HG02981 (cell line): Measurements from ENCODE around the gene PDLIM5.
"Not testable (repeated sequence)": the region's sequence is repeated elsewhere in the genome, so short reads cannot be mapped to it uniquely, and the experiment has no call there.

Experiments used
- ATAC-seq: cut with Tn5 transposase; IDR thresholded peaks from one replicate; pipeline ENCODE4 v1.9.1; 2021; ENCODE audit warnings: mild to moderate bottlenecking, moderate library complexity; ENCODE audit not compliant: unreplicated experiment

The PDLIM5 gene

DNA sequence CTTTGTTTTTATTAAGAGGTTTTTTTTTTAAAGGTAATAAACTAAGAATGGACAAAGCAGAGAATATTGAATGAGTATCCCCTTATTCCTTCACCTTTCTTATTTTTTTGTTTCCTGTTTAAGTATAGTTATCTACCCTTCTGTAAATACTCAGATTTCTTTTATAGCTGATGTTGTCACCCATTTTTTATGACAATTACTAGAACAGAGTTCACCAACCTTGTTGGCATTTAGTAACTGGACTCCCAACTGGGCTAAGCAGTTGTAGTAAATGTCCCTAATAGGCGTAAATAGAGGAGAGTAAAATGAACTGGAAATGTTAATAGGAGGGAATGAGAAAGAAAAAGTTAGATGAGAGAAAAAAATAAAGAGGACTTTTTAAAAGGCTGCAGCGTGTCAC is 9.8 kb downstream of the PDLIM5 start:
- no peak for ATAC-seq

- no peak for ATAC-seq
These were observed 10.8 kb downstream of the PDLIM5 start for GRCh38 chr4:94462572-94462971.

GRCh38 chr4:94463771-94464170 is 12.0 kb downstream of the PDLIM5 start:
- no peak for ATAC-seq

GRCh38 chr4:94466371-94466770 is 14.6 kb downstream of the PDLIM5 start:
- no peak for ATAC-seq

DNA sequence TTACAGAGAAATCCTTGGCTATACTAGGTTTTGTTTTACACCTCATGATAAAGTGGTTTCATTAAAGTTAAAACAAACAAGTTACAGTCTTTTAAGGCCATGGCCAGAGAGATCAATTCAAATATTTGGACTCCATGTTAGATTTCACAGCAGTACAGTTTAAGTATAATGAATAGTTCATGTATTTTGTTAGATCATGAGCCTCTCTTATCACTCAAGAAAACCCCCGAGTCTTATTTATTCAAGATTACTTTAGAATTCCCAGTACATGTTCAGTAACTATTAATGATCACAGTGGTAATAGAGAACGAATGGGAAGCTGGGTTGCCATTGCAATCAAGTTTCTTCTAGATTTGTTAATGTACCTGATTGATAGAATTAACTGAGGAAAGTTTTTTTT is 15.2 kb downstream of the PDLIM5 start:
- ATAC-seq = no peak

- no peak for ATAC-seq
These were observed 16.5 kb downstream of the PDLIM5 start for GRCh38 chr4:94468093-94468769.

- ATAC-seq = no peak
These were observed 17.6 kb downstream of the PDLIM5 start for GRCh38 chr4:94469221-94469784.

DNA sequence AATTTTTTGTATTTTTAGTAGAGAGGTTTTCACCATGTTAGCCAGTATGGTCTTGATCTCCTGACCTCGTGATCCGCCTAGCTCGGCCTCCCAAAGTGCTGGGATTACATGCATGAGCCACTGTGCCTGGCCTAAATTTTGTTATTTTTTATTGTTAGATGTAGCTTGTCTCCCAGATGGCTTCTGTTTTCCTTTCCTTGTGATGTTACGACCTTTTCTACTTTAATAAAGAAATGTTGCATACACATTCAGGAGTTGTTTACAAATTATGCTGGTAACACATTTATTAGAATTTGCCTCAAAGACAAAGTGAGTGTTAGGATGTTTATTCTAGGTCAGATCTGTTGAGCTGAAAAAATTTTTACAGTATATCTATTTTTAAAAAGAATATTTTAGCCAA is 18.4 kb downstream of the PDLIM5 start:
- ATAC-seq = no peak

GRCh38 chr4:94470782-94471181 is 19.0 kb downstream of the PDLIM5 start:
- not testable (repeated sequence) for ATAC-seq

DNA sequence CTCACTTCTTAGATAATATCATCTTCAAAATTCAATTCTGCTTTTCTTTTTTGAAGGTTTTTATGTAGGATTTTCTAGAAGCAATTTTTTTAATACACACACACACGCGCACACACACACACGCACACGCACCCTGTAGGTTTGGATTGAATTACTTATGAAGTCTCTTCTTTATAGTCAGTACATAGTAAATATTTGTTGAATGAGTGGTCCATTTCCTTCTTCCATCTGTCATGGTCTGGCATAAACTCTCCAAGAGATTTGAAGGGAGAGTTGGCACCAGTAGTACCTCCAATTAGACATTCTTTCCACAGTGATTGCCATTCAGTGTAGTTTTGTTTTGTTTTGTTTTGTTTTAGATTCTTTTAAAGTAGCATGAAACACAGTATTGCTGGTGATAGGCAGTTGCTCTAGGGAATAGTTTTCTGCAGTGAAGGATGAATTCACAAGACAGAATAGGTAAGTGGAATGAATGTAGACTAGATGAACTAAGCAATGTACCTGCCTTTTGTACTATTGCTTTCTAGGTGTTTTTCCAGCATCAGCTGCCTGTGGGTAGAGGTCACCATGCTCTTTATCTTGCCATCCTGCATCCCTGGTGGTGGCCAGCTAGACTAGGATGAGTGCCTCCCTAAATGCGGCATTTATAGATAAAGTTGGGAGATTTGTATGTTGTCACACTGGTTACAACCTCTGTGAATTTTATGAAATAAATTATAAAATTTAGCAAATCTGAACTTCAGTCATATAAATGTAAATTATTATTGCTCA is 20.5 kb downstream of the PDLIM5 start:
- no peak for ATAC-seq

DNA sequence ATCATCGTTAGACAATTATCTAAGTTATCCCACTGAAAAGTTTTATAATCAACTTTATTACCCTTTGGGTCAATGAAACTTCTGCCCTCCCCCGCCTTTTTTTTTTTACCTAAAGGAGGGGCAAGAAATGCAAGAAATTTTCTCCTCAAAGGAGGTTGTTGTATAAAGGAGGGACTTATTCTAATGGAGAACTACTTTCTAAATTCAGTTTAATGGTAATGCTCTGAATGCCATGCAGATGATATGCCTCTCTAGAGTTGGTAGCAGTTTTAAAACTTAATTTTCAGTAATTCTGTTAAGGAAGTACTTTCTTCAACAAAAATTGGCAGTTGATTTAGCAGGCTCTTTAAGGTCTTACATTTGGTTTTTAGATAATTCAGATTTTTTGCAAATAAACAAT is 23.3 kb downstream of the PDLIM5 start:
- no peak for ATAC-seq

GRCh38 chr4:94475794-94476193 is 24.1 kb downstream of the PDLIM5 start:
- ATAC-seq = no peak

DNA sequence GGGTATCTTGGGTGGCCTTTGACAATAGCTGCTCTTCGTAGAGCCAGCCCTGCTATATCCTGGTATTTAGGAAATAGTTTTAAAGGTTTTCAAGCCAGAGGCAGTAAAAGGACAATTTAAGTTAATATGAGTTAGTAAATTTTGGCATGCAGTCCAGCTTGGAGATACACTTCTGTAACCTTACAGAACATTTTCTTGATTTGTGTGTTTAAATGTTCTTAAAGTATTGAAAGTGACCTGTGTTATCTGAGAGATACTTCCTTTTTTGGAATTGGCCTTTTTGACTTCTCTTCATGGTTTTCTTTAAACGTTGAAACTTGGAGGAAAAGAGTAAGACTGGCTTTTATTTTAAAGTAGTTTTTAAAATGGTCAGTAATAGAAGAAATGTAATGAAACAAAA is 25.5 kb downstream of the PDLIM5 start:
- no peak for ATAC-seq

GRCh38 chr4:94478805-94479204 is 27.1 kb downstream of the PDLIM5 start:
- ATAC-seq = not testable (repeated sequence)

DNA sequence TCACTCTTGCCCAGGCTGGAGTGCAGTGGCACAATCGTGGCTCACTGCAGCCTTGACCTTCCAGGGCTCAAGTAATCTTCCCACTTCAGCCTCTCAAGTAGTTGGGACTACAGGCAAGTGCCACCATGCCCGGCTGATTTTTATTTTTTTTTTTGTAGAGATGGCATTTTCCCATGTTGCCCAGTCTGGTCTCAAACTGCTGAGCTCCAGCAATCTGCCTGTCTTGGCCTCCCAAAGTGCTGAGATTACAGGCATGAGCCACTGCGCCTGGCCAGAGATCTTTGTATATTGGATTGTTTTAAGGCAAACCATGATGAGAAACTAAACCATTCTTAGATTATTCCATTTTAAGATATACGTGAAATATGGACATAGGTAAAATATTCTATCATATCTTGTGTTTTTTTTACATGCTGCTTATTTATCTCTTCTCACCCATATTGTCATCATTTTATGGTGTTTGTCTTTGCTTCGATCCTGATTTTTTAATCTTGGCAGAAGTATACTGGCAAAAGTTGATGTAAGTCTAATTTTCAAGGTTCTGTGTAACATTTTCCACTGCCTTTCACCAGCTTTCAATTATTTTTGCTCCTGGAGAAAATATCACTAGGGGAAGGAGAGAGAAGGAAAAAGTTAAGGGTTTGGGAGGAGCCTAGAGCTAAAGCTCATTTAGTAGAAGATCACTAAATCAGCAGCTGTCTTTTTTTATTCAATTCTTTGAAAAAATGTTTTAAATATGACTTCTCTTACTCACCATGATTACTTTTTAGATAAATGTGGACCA is 27.8 kb downstream of the PDLIM5 start:
- ATAC-seq = no peak

GRCh38 chr4:94480362-94480951 is 28.7 kb downstream of the PDLIM5 start:
- no peak for ATAC-seq

GRCh38 chr4:94483895-94484294 is 32.2 kb downstream of the PDLIM5 start:
- no peak for ATAC-seq

DNA sequence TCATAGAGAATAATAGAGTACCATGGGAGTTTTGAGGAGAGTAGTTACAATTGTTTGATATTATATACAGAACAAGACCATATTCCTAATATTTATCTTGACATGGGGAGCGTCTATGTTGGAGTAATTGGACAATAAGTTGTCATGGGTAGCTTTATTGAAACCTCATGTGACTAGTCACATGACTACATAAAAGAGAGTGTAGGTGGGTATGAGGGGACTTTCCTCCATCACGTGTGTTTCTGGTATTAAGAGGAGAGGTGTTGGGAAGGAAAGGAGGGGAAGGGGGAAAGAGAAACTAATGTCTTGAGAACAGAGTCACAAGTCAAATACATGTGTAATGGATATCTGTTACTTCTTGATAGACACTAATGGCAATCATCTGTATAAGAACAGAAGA is 33.1 kb downstream of the PDLIM5 start:
- ATAC-seq = no peak

DNA sequence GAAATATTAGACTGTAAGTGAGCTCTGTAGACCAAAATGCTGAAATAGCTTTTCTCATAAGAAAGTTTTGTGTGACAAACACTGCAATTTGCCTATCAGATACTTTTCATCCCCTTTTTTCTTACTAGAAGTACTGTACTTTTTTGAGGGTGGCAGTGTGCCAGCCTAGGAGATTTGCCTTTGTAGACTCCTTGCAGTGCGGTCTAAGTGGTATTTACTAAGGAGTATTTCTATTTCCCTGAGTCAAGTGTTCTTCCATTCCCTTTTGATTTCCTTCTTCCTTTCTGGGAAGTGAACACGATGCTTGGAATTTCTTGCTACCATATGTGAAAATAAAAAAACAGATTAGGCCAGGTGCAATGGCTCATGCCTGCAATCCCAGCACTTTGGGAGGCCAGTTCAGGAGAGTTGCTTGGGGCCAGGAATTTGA is 34.6 kb downstream of the PDLIM5 start:
- ATAC-seq = no peak

DNA sequence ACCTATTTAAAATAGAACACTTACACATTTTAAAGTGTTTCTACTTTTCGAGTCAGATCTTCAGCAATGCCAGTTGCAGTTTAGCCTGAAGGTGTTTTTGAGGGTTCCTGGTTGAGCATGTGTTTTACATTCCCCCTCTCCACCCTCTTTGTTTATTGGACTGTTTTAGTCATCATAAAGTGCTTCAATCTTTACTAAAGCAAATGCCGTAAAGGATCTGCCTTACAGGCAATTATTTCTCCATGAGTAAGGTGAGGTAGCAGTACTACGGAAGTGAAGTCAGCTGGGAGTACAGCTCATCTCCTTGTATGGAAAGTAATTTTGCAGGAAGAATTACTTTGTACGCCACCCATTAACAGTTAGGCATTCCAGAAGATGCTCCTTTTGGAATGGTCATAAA is 36.9 kb downstream of the PDLIM5 start:
- ATAC-seq = no peak

GRCh38 chr4:94489098-94489497 is 37.4 kb downstream of the PDLIM5 start:
- ATAC-seq = no peak
